HG02763 (cell line): ENCODE measurements around the gene IRAK4.

Experiments used
- ATAC-seq: cut with Tn5 transposase; IDR thresholded peaks from one replicate; pipeline ENCODE4 v1.9.1; 2021; ENCODE audit warnings: mild to moderate bottlenecking, moderate library complexity; ENCODE audit not compliant: unreplicated experiment

The IRAK4 gene

DNA sequence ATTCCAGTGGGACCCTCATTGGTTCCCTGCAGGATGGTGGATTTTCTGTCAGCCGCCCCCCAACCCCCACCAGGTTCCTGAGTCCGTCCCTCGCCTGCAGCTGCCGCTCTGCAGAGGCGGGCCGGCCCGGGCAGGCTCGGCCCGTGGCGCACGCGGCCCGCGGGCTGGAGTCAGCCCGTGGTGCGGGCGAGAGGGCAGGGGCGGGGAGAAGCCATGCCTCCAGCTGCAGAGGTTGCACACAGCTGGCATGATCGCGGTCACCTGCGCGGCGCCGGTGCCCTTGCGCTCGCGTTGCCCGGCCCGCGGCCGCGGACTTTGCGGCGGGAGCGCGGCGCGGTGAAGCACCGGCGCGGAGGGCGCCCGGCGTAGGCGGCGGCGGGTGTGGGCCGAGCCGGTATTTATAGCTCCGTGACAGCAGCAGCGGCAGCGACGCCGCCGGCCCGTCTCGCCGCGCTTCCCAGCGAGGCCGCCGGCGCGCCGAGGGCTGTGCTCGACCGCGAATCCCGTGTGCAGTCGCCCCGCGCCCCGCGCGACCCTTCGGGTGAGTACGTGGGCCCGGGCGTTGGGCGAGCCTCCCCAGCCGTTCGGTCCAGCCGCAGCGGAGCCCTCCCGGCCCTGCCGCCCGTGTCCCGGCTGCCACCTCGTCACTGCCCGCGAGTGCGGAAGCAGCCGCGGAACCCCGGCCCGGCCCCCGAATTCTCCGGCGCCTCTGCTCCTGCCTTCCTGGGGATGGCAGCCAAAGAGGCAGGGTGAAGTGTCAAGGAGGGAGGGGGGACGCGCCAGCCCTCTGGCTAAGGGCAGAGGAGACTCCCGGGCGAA is 77.1 kb downstream of the IRAK4 start, which contains the start of gene TMEM117:
TSS of gene TMEM117 (plus strand) at position 426 of the 819 bp plus-strand sequence.
- peak; percentile 74 for ATAC-seq

DNA sequence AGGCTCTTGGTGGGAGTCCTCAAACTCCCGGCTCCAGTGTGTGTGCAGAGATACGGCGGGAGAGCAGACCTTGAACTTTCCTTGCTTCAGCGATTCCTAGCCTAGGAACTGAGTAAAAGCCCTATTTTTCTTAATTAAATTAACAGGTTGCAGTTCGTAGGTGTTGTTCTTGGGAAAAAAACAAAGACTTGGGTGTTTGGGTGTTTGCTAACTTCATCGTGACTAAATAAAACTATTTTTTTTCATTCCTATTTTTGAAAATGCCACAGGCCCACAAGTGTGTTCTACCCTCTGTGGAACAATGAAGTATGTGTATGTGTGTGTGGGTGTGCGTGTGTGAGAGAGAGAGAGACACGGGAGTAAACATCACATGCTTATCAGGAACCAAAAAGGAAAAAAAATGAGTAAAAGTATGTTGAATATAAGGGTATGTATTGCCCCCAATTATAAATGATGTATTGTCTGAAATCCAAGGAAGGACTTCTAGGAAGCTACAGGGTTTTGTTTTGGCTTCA is 77.8 kb downstream of the IRAK4 start:
- ATAC-seq: peak; percentile 18
